CD4-positive, alpha-beta T cell treated with Interferon gamma for 1 hour (primary cell): ENCODE measurements around the gene BRD7.

Source experiments
- DNase-seq: peaks from one replicate; pipeline ENCODE4 v3.0.0-alpha.2; 2020

The BRD7 gene

GRCh38 chr16:50388496-50388895 lies 19.7 kb upstream of the BRD7 start:
- no peak for DNase-seq

GRCh38 chr16:50386774-50387173 lies 18.0 kb upstream of the BRD7 start:
- DNase-seq: no peak

GRCh38 chr16:50386139-50386538 lies 17.4 kb upstream of the BRD7 start:
- no peak for DNase-seq

- DNase-seq: no peak
These were observed 15.8 kb upstream of the BRD7 start for GRCh38 chr16:50384500-50385135.

- no peak for DNase-seq
These were observed 13.1 kb upstream of the BRD7 start for GRCh38 chr16:50381679-50382440.

- no peak for DNase-seq
These were observed 9.6 kb upstream of the BRD7 start for GRCh38 chr16:50378417-50378816.

GRCh38 chr16:50377001-50377400 lies 8.2 kb upstream of the BRD7 start:
- no peak for DNase-seq

- DNase-seq: no peak
These were observed 5.0 kb upstream of the BRD7 start for GRCh38 chr16:50373780-50374179.

- no peak for DNase-seq
These were observed 4.5 kb upstream of the BRD7 start for GRCh38 chr16:50373345-50373701.

- DNase-seq: no peak
These were observed 4.0 kb upstream of the BRD7 start for GRCh38 chr16:50372611-50373344.

- DNase-seq: no peak
These were observed 3.3 kb upstream of the BRD7 start for GRCh38 chr16:50371936-50372595.

GRCh38 chr16:50371036-50371716 lies 2.4 kb upstream of the BRD7 start:
- DNase-seq: no peak

GRCh38 chr16:50369133-50369804 lies 481 bp upstream of the BRD7 start:
- DNase-seq: no peak

- DNase-seq: no peak
These were observed 895 bp downstream of the BRD7 start for GRCh38 chr16:50367777-50368409.

- DNase-seq: no peak
These were observed 2.8 kb downstream of the BRD7 start for GRCh38 chr16:50365791-50366575.

GRCh38 chr16:50363656-50364055 lies 5.1 kb downstream of the BRD7 start:
- DNase-seq: no peak

- DNase-seq: no peak
These were observed 8.0 kb downstream of the BRD7 start for GRCh38 chr16:50360779-50361178.

GRCh38 chr16:50360033-50360778 lies 8.6 kb downstream of the BRD7 start:
- no peak for DNase-seq

GRCh38 chr16:50359626-50360025 lies 9.2 kb downstream of the BRD7 start:
- DNase-seq: no peak
